NCI-H69 (cell line): Measurements from ENCODE around the gene FOXO1.
"Not testable (repeated sequence)": the region's sequence is repeated elsewhere in the genome, so short reads cannot be mapped to it uniquely, and the experiment has no call there.

Source experiments
- DNase-seq: peaks from one replicate; lab custom pipeline; 2025; lab: John Stamatoyannopoulos, UW

Gene FOXO1

DNA sequence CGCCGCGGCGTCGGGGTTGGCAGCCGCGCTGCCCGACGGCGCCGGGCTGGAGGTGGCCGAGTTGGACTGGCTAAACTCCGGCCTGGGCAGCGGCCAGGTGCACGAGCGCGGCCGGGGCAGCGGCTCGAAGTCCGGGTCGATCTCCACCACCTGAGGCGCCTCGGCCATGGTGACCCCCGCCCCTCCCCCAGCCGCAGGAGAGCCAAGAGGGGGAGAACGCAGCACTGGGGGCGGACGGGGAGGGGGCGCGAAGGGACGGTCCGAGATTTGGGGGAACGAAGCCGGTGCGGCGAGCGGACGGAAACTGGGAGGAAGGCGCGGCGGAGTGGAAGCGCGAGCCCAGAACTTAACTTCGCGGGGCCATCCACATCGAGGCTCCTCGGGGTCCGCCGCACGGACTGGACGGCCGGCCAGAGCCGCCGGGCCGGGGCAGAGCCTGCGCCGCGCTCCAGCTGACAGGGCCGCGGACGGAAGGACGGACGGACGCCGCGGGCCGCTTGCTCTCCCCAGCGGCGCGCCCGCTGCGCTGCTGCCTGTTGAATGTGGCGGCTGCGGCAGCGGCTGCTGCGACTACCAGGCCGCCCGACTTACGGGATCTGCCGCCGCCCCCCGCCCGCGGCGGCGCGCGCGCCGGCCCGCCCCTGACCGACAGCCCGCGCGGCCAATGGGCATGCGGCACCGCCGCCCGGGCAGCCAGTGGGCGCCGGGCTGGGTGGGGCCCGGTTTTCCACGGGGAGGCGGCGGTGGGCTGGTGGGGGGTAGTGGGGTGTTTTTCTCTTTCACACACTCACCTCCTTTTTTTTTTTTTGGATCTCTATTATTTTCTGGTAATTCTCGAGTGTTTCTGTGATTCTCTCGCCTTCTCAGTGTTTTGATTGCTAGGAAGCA is at the start of gene FOXO1:
Gene FOXO1, minus strand, starts transcription at position 597 of the 888 bp plus-strand sequence. Its CDS starts 429 bp downstream, at position 168.
- peak; percentile 89 for DNase-seq

DNA sequence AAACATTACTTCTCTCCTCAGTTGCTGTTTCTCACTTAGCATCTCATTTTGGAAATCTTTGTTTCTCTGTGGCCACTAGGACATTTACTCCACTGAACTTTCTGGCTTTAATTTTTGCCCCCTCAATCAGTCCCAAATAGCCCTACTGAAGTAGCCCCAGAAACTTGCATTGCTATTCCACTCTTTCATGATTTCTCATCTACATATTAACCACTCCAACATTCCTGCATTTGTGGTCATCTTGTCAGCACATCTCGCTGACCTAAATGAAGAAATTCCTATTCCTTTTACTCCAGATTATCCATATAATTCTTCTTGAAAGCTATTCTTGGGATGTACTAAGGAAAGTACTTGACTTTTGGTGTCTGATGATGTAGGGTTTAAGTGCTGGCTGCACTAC is 48.0 kb upstream of the FOXO1 start:
- DNase-seq, result not testable (repeated sequence)

DNA sequence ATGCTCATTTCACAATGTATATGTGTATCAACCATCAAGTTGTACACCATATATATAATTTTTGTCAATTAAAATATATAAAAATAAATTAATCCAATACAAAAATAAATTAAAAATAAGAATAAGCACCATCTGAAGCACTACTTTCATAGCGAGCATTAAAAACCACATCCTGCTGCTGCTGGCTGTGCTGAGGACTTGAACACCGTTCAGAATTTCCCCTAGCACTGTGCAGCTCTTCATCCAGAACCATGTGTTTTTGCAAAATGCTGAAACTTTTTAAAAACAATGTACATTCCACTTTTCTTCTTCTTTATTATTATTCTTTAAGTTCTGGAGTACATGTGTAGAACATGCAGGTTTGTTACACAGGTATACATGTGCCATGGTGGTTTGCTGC is 40.0 kb upstream of the FOXO1 start:
- no peak for DNase-seq

DNA sequence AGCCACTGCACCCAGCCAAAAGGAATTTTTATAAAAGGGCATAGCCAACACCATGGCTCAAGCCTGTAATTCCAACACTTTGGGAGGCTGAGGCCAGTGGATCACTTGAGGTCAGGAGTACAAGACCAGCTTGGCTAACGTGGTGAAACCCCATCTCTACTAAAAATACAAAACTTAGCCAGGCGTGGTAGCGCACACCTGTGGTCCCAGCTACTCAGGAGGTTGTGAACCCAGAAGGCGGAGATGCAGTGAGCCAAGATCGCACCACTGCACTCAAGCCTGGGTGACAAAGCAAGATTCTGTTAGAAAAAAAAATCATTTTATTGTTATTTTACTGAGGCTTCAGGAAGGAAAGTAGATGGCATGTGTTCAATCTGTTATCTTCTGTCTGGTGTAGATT is 31.3 kb upstream of the FOXO1 start:
- no peak for DNase-seq

DNA sequence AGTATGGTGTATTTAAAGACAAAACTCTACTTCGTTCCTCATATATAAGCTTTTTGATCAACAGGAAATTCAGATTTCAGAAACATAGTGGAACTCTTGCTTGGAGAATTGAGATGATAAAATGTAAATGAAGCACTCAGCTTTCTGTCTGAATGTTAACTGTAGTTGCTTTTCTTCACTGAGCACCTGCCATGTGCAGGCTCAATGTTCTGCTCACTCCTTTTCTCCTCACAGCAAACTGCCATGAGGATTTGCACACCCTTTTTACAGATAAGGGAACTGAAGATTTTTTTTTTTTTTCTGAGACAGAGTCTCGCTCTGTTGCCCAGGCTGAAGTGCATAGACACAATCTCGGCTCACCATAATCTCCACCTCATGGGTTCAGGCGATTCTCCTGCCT is 28.0 kb upstream of the FOXO1 start:
- DNase-seq, result no peak

DNA sequence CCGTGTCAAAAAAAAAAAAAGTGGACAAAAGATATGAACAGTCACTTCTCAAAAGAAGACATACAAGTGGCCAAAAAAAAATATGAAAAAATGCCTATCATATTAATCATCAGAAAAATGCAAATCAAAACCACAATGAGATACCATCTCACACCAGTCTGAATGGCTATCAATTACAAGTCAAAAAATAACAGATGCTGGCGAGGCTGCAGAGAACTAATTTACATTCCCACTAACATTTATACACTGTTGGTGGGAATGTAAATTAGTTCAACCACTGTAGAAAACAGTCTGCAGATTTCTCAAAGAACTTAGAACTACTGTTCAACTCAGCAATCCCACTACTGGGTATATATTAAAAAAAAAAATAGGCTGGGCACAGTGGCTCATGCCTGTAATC is 26.5 kb upstream of the FOXO1 start:
- DNase-seq, result no peak

DNA sequence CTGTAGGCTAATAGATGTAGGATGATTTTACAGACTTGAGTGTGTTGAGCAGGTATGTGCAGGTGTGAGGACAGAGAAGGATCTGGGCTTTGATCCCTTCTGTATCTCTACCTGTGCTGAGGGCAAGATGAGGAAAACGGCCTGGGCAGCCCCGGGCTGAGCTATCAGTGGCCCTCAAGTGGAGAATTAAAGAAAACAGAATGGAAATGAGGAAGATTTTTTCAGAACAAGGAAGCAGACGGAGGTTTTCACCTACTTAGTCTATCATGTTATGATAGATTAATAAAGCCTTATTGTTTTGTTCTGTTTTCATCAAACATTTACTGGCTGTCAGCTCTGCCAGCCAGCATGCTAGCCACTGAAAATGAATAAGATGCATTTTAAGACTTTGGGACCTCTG is 22.3 kb upstream of the FOXO1 start:
- DNase-seq, result no peak

DNA sequence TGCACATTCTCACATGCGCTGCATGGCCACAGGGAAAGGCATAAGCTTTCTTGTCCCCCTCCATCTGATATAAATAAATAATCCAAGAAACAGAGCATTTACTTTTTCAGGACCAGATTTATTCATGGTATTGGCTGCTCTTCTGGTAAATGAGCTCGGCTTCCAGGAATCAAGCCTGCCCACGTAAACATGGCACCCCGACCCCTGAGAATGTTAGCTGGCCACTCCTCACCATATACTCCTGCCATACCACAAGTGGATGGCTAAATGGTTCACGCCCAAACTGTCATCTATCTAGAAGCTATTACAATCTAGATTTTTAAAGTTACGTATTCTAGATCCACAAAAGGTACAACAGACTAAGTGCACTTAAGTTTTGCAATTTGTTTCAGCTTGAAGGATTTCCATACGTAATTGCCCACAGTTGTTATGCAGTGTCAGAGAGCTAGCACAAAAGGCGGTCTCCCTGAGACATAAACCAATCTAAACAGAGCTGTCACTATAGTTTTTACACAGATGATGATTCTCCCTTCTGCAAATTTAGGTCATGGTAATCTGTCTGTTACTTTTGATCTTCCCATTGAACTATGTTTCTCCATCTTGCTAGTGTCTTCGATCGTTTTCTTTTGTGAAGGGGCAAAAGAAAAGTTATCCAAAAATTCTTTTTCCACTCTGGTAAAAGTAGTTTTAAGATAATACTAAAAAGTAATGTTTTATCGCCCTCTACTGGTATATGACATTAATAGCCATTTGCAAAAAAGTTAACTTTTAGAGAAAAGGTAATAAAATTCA is 16.2 kb upstream of the FOXO1 start:
- DNase-seq, result peak; percentile 36

DNA sequence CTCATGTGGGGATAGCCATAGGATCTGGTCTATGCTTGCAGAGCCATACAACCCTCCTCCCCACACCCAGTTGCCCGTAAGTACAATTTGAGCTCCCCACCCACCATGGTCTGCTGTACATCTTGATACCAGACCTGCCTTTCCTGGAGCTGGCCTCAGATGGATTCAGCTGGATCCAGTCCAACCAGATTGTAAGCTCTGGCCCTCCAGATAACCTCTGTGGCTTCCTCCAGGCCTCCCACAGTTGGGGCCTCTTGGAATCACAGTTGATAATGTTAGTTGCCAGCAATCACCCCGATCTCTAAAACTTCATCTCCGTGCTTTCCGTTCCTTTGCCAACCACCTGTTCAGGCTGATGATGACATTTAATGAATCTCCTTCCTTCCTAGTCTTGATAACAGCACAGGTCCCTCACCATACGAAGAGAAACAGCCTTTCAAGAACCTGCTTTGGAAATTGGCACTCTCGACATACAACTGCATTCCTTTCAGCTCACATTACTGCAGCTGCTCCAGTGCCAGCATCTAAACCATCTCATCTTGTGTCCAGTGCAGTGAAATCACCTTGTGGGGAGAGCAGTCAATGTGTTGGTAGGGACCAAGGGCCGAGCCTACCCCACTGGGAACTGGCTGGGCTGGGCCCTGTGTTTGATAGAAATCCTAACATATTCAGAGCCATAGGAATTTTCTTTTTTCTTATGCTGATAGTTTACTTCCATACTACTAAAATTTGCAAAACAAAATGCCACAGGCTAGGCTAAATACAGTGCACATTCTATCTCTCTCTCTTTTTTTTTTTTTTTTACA is 15.1 kb upstream of the FOXO1 start:
- no peak for DNase-seq

DNA sequence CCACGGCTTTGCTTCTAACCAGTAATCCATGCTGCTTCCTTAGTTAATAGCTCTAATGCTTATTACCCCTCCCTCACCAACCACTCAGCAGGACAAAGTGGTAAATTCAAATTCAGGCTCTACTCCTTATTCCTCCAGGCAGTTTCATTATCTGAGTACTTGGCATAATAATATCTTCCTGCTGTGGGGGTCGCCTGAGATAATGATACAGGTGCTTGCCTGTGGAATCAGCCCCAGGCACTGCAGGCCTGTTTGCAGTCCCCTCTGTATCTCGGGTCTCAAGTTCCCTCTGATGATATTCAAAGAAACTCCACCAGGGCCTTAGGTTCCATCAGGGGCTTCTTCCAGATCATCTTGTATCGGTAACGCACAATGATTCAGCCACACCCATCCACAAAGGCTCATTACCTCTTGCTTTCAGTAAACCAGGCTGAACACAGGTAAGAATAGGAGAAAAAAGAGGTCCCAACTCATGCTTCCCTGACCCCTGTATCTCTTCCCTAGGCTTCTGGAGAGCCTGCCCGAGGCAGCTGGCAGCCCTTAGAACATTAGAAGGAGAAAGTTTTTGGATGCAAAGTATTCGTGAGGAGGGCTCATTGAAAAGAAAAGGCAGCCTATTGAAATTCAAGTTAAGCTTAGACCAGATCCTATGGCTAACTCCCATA is 14.3 kb upstream of the FOXO1 start:
- peak; percentile 37 for DNase-seq

DNA sequence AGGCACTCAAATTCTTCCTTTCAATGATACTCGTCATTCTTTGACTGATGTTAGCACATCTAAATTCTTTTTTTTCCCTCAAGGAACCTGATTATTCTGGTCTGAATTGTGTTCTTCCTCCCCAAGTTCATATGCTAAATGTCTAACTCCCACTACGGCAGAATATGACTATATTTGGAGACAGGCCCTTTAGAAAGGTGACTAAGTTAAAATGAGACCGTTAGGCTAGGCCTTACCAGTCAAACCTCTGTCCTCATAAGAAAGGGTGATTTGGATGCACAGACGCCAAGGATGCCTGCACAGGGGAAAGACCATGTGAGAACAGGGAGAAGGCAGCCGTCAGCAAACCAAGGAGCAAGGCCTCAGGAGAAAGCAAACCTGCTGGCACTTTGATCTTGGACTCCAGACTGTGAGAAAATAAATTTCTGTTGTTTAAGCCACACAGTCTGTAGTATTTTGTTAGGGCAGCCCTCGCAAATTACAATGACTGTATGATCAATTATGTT is 13.1 kb upstream of the FOXO1 start:
- no peak for DNase-seq

DNA sequence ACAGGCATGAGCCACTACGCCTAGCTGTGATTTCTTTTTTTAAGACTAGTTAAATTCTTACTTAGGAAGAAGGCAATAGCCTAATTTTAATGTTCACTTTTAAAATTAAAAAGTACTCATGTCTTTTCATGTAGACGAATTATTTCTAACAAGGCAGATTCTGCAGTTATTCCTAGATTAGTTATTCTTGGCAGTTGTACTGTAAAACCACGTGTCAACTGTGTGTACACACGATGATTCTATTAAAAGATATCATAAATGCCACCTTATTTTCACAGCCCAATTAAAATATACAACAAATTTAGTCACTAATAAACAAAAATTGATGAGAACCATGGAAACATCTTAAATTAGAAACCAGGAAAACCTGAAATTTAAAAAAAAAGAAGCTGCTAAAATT is 10.6 kb upstream of the FOXO1 start:
- no peak for DNase-seq

DNA sequence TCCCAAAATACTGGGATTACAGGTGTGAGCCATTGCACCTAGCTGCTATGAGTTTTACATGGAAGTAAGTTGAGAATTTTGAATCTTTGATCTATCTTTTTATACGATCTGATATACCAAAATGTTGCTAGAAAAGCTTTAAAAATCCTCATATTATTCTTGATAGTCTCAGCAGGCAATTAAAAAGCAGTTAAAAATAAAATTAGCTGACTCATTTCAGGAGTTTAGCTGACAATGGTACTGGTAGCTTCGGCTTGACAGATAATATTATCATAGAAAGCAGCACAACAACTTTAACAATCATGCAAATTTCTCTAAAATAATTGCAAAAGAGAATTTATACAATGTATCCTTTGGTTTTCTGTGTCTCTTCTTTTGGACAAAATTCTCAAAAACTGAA is 9.6 kb upstream of the FOXO1 start:
- DNase-seq, result no peak

DNA sequence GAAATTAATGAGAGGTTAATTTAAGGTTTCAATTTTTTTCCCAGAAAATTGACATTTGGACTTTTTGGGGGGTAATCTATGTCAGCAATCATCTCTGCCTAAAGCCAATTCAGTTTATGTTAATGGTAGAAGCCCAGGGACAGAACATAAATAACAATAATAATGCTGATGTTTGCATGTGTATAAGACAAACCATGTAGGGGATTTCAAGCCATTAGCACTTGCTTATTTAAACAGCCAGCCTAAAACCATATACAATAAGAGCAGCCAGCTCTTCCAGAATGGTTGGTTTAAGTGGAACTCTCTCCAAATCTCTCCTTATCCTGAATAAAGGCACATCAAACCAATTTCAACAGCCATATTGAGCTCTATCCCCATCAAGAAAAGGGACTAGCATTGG is 7.0 kb upstream of the FOXO1 start:
- DNase-seq, result no peak

DNA sequence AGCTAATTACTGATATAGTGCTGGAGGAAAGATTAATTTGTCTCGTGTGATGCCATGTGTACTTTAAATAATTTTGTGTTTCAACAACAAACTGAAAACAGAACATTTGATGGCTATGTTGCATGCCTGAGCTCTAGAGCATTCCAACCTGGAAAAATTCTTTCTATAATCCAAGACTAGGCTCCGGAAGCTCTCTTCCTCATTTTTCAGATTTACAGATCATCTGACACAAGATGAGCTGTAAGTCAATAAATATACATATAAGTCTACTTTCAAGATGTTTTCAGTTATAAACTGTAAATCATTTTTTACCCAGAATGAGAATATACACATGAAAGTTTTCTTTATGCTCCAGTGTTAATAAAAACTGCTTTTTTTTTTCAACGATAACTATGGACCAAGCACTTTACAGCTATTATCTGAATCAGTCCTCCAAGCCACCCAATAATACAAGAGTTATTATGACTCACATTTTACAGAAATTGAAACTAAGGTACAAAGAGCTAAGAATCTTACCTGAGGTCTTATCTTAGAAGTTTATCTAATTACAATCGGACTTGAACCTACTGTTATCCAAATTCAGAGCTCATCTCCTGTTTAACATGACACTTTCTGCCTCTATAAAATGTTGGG is 6.4 kb upstream of the FOXO1 start:
- DNase-seq, result no peak

DNA sequence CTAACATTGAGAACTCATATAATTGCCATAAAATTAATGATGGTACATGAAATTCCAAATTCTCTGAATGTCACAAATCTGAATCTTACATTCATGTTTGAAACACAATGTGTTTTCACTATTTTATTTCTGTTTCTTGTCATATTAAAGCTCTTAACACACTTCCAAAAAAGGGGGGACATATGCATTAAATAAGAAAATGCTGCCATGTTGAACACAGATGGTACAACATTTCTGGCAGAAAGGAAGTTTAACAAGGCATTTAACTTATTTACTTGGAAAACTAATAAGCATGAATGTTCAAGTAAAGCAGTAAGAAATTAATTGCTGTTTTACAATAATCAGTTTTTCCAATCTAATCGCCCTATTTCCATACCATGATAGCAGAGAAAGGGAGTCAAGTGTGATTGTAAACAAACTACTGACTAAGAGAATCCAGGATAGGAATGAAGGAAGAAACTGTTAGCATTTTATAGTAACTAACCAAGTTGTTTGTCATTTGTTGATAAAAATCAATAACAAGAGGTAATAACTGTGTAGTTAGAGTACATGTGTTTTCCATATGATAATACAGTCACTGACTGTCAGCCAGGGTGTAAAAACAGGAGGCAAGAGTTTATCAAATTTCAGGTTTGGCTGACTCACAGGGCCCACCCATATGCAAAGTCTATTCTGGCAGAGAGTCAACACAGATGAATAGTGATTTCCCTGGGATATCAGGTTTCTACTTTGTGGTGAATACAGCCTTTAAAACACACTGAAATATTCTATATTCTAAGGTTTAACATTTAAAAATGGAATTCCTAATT is 5.7 kb upstream of the FOXO1 start:
- DNase-seq, result peak; percentile 30

DNA sequence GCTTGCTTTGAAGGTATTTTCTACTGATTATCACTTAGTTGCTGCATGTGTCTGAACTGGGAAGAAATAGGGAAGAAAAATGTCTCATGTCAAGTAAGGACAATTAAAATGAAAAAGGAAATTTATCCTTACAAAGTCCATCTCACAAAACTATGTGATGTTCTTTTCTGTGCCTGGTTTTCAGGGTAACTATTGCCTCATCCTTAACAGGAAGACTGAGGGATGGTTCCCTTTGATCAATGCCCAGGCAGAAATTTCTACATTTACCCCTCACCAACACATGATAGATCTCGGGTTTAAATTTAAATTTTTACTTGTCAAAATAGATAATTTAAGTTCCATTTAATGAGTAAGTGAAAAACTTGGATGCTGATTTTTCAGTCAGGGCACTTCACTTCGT is 3.9 kb upstream of the FOXO1 start:
- DNase-seq, result no peak

DNA sequence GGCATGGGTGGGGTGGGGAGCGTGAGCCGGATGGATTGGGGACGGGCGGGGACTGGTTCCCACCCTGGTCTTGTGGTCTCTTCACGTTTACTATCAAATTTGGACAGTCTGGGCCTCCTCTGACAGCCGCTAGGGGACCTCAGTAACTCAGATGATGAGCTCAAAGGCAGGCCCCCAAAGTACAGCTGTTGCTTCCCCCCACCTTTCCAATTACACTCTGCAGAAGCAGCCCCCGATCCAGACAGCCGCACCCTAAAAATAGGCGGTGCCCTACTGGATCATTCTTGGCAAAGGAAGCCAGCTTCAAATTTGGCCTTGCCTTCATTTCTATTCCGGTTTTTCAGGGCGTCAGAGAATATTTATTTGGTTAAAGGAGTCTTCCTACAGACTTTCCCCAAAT is 1.9 kb upstream of the FOXO1 start:
- no peak for DNase-seq

DNA sequence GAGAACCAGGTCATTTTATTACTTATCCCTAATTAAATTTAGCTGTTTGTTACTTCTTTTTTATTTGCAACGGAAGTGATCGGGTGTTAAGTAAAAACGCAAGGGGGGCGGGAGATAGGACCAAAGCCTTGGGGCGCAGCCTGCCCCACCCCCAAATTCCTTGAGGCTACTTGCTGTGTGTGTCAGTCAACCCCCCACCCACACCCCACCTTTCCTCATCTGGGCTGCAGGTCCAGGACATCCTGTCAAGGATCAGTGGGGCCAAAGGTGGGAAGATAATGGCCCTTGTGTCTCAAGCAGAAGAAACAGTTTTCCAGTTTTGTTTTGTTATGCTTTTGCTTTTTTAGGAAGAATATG is 1.2 kb upstream of the FOXO1 start:
- DNase-seq, result no peak

DNA sequence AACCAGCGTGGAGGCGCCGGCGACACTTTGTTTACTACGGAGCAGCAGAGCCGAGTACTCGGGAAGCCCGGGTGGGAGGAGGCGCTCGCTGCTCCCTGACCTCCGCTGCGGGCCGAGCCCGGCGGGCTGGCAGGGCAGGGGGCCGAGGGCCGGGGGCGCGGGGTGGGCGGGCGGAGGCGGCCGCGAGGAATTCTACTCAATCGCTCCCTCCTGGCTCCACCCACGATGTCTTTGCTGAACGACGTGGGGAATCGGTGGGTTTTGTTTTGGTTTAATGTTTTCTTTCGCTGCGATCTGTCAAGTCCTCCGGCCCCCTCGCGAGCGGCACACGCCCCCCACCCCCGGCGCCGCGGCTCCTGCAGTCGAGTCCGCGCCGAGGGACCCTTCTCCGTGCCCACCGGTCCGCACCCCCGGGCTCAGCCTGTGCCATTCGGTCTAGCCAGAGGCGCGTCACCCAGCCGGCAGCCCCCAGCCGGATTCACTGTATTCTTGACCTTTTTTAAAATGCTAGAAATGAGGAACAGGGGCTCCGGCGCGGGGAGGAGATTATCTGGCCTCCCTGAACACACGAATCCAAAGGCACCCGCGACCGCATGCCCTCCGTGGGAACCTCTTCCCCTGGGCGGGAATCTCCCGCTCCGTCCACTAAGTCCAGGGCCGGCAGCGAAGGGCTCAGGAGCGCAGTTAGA is 636 bp upstream of the FOXO1 start:
- peak; percentile 64 for DNase-seq
